Measurements from ENCODE around the gene OBSCN.

OBSCN gene

DNA sequence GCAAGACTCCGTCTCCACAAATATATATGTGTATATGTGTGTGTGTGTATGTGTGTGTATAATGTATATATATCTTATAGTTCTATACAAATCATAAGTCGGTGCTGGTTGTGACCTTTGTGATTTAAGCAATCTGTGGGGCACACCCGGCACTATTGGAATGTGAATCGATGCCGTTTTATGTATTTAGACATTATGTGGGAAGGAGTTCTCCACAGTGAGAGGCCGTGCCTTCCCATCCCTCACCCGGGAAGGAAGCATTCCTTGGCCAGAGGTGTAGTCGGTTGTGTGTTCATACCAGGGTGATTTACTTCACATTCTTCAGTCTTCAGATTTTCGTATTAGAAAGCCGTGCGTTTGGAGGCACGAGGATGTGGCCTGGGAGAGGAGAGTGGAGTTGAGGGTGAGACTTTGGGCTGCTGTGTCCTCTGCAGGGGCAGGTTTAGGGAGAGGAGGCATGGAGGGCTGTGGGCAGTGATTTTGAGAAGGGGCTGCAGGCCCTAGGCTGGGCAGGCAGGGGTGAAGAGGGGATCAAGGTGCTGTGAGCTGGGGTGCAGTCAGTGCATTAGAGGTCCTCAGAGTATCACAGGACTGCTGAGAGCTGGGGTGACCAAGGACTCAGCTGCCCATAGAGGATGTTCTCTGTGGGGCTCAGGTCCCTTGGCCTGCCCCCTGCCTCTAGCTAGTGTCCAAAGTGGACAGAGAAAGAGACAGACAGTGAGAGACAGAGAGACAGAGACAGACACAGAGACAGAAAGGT is 141.0 kb downstream of the OBSCN start:
- Histone ChIP-seq H3F3A (ENCODE audit: insufficient read depth, low read length) (no peaks in the 10 kb centered on the region), H3K36me3 (ENCODE audit: insufficient read depth, low read length) (no peaks in the 10 kb centered on the region), H4K20me1 (ENCODE audit: insufficient read depth, low read length) (no peaks in the 10 kb centered on the region), H3K4me3 (ENCODE audit: low read depth, low read length, poor library complexity, severe bottlenecking) (no peak overlapping the region), H3K27me3 (ENCODE audit: insufficient read depth, low read length) (no peaks in the 10 kb centered on the region), H3K9me2 (ENCODE audit: low read depth, low read length) (no peaks in the 10 kb centered on the region), H2AFZ (ENCODE audit: low read length) (no peak overlapping the region), H3K9me3 (ENCODE audit: low read length) (no peaks in the 10 kb centered on the region; the same call in 1 of the 2 replicates), H3K4me2 (ENCODE audit: low read length) (no peak overlapping the region), H3K27ac (ENCODE audit: low read depth, low read length, poor library complexity, severe bottlenecking) (no peak overlapping the region), H3K9ac (ENCODE audit: low read length) (no peak overlapping the region), H3K79me2 (ENCODE audit: insufficient read depth, low read length) (no peaks in the 10 kb centered on the region), H3K4me1 (ENCODE audit: insufficient read depth, low read length, severe bottlenecking) (no peaks in the 10 kb centered on the region)
- TF ChIP-seq EZH2 (IDR thresholded peaks at IDR 0.05; ENCODE audit: borderline replicate concordance, low read length), result no peak
- TF ChIP-seq, protein P1, sequence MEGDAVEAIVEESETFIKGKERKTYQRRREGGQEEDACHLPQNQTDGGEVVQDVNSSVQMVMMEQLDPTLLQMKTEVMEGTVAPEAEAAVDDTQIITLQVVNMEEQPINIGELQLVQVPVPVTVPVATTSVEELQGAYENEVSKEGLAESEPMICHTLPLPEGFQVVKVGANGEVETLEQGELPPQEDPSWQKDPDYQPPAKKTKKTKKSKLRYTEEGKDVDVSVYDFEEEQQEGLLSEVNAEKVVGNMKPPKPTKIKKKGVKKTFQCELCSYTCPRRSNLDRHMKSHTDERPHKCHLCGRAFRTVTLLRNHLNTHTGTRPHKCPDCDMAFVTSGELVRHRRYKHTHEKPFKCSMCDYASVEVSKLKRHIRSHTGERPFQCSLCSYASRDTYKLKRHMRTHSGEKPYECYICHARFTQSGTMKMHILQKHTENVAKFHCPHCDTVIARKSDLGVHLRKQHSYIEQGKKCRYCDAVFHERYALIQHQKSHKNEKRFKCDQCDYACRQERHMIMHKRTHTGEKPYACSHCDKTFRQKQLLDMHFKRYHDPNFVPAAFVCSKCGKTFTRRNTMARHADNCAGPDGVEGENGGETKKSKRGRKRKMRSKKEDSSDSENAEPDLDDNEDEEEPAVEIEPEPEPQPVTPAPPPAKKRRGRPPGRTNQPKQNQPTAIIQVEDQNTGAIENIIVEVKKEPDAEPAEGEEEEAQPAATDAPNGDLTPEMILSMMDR (IDR thresholded peaks at IDR 0.05; ENCODE audit: low read length), result no peak

DNA sequence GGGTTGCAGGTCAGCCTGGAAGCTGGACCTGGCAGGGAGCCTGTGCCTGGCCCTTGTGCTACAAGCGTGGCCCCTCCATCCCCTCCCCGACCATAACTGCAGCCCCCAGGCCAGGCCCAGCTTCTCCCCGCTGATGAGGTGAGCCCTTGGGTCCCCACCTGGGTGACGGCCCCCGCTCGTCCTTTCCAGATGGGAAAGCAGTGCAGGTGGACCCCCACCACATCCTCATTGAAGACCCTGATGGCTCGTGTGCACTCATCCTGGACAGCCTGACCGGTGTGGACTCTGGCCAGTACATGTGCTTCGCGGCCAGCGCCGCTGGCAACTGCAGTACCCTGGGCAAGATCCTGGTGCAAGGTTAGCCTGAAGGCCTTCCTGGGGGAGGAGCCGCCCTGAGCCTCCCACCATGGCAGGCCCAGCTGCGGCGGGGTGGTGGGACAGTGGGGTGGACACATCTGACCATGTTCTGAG is 141.9 kb downstream of the OBSCN start:
- H3K4me1 ChIP-seq (ENCODE audit: insufficient read depth, low read length, severe bottlenecking), result no peaks in the 10 kb centered on the region
- no peaks in the 10 kb centered on the region for H3K36me3 ChIP-seq (ENCODE audit: insufficient read depth, low read length)
- no peaks in the 10 kb centered on the region for H3K9me3 ChIP-seq (ENCODE audit: low read length)
- no peak overlapping the region for H3K4me2 ChIP-seq (ENCODE audit: low read length)
- TF ChIP-seq, protein P1 (IDR thresholded peaks at IDR 0.05; ENCODE audit: low read length), result no peak
- no peak for TF ChIP-seq EZH2 (IDR thresholded peaks at IDR 0.05; ENCODE audit: borderline replicate concordance, low read length)
- no peaks in the 10 kb centered on the region for H3K27me3 ChIP-seq (ENCODE audit: insufficient read depth, low read length)
- no peak overlapping the region for H3K9ac ChIP-seq (ENCODE audit: low read length)
- H4K20me1 ChIP-seq (ENCODE audit: insufficient read depth, low read length), result no peaks in the 10 kb centered on the region
- no peaks in the 10 kb centered on the region for H3F3A ChIP-seq (ENCODE audit: insufficient read depth, low read length)
- H3K9me2 ChIP-seq (ENCODE audit: low read depth, low read length), result no peaks in the 10 kb centered on the region
- H3K27ac ChIP-seq (ENCODE audit: low read depth, low read length, poor library complexity, severe bottlenecking), result no peak overlapping the region
- H3K79me2 ChIP-seq (ENCODE audit: insufficient read depth, low read length), result no peaks in the 10 kb centered on the region
- no peak overlapping the region for H3K4me3 ChIP-seq (ENCODE audit: low read depth, low read length, poor library complexity, severe bottlenecking)
- no peak overlapping the region for H2AFZ ChIP-seq (ENCODE audit: low read length)

DNA sequence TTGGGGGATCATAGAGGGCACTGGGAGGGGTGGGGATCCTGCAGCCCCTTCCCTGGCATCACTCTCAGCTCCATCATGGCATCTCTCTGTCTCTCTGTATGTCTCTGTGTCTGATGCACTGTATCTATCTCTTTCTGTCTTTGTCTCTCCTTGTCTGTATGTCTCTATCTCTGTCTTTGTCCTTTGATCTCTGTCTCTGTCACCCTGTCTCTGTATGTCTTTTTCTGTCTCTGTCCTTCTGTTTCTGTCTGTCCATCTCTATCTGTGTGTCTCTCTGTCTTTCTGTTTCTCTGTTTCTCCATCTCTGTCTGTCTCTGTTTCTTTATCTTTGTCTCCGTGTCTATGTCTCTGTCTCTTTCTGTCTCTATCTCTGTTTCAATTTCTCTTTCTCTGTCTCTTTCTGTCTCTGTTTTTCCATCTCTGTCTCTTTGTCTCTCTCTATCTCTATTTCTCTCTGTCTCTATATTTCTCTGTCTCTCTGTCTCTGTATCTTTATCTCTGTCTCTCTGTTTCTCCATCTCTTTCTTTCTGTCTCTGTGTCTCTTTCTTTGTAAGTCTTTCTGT is 142.4 kb downstream of the OBSCN start:
- no peaks in the 10 kb centered on the region for H3K4me1 ChIP-seq (ENCODE audit: insufficient read depth, low read length, severe bottlenecking)
- H3K9me3 ChIP-seq (ENCODE audit: low read length), result no peaks in the 10 kb centered on the region
- TF ChIP-seq, protein P1 (IDR thresholded peaks at IDR 0.05; ENCODE audit: low read length), result no peak
- TF ChIP-seq EZH2 (IDR thresholded peaks at IDR 0.05; ENCODE audit: borderline replicate concordance, low read length), result no peak
- no peaks in the 10 kb centered on the region for H3K27me3 ChIP-seq (ENCODE audit: insufficient read depth, low read length)
- no peak overlapping the region for H3K4me3 ChIP-seq (ENCODE audit: low read depth, low read length, poor library complexity, severe bottlenecking)
- H2AFZ ChIP-seq (ENCODE audit: low read length), result no peak overlapping the region
- H3K9me2 ChIP-seq (ENCODE audit: low read depth, low read length), result no peaks in the 10 kb centered on the region
- H4K20me1 ChIP-seq (ENCODE audit: insufficient read depth, low read length), result no peaks in the 10 kb centered on the region
- no peaks in the 10 kb centered on the region for H3K79me2 ChIP-seq (ENCODE audit: insufficient read depth, low read length)
- no peak overlapping the region for H3K9ac ChIP-seq (ENCODE audit: low read length)
- H3K36me3 ChIP-seq (ENCODE audit: insufficient read depth, low read length), result no peaks in the 10 kb centered on the region
- no peaks in the 10 kb centered on the region for H3F3A ChIP-seq (ENCODE audit: insufficient read depth, low read length)
- no peak overlapping the region for H3K4me2 ChIP-seq (ENCODE audit: low read length)
- no peak overlapping the region for H3K27ac ChIP-seq (ENCODE audit: low read depth, low read length, poor library complexity, severe bottlenecking)
